ENCODE results near the gene ANKDD1A. TPM values are rescaled to one million over a fixed set of nuclear protein-coding genes. Genes with fewer than 3 reads are reported as not detected.

Gene ANKDD1A
- total RNA-seq, 1 donor from 2014 or later, result 4.6 TPM

DNA sequence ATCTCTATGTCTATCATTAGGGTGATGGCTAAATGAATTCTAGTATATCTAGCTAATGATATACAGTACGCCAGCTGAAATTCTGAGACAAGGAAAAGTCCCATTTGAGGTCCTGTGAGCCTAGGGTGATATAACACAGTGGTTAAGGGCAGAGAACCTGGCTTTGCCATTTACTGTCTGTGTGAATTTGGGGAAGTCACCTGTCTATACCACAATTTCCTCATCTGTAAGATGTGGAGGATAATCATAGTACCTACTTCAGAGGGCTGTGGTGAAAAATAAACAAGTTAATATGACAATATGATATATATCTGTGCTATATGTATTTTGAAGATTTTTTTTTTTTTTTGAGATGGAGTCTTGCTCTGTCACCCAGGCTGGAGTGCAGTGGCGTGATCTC is 9.8 kb upstream of the ANKDD1A start:
- no peaks in the 10 kb centered on the region for H3K36me3 Mint-ChIP-seq (ENCODE audit: unreplicated experiment)
- TF ChIP-seq, protein P1, sequence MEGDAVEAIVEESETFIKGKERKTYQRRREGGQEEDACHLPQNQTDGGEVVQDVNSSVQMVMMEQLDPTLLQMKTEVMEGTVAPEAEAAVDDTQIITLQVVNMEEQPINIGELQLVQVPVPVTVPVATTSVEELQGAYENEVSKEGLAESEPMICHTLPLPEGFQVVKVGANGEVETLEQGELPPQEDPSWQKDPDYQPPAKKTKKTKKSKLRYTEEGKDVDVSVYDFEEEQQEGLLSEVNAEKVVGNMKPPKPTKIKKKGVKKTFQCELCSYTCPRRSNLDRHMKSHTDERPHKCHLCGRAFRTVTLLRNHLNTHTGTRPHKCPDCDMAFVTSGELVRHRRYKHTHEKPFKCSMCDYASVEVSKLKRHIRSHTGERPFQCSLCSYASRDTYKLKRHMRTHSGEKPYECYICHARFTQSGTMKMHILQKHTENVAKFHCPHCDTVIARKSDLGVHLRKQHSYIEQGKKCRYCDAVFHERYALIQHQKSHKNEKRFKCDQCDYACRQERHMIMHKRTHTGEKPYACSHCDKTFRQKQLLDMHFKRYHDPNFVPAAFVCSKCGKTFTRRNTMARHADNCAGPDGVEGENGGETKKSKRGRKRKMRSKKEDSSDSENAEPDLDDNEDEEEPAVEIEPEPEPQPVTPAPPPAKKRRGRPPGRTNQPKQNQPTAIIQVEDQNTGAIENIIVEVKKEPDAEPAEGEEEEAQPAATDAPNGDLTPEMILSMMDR (IDR thresholded peaks at IDR 0.05), result no peak
- H3K4me1 Mint-ChIP-seq (ENCODE audit: unreplicated experiment), result peaks cover 39% of the 10 kb centered on the region
- DNase-seq (ENCODE audit: extremely low spot score, unreplicated experiment), result no peak
- H3K9me3 Mint-ChIP-seq (ENCODE audit: unreplicated experiment), result peaks cover 4% of the 10 kb centered on the region
- H3K27ac Mint-ChIP-seq (ENCODE audit: unreplicated experiment), result no peak overlapping the region
- no peaks in the 10 kb centered on the region for H3K27me3 Mint-ChIP-seq (ENCODE audit: unreplicated experiment)
- no peak overlapping the region for H3K4me3 Mint-ChIP-seq (ENCODE audit: unreplicated experiment)

DNA sequence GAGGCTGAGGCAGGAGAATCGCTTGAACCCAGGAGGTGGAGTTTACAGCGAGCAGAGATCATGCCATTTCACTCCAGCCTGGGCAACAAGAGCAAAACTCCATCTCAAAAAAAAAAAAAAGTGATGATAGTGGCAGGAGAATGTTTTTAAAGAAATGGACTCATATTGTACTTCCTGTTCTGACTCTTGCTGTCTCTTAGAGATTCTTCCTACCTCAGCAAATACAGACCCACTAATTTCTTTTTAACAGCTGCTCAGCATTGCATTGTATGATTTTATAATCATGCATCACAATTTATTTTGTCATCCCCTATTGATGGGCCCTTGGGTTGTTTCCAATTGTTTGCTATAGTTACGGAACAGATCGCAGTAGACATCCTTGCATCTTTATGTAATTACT is 8.8 kb upstream of the ANKDD1A start:
- Mint-ChIP-seq H3K4me3 (ENCODE audit: unreplicated experiment) (no peak overlapping the region), H3K9me3 (ENCODE audit: unreplicated experiment) (peaks cover 4% of the 10 kb centered on the region), H3K36me3 (ENCODE audit: unreplicated experiment) (no peaks in the 10 kb centered on the region), H3K27me3 (ENCODE audit: unreplicated experiment) (no peaks in the 10 kb centered on the region), H3K27ac (ENCODE audit: unreplicated experiment) (no peak overlapping the region), H3K4me1 (ENCODE audit: unreplicated experiment) (peaks cover 29% of the 10 kb centered on the region)
- TF ChIP-seq, protein P1 (IDR thresholded peaks at IDR 0.05), result no peak
- DNase-seq (ENCODE audit: extremely low spot score, unreplicated experiment), result no peak

DNA sequence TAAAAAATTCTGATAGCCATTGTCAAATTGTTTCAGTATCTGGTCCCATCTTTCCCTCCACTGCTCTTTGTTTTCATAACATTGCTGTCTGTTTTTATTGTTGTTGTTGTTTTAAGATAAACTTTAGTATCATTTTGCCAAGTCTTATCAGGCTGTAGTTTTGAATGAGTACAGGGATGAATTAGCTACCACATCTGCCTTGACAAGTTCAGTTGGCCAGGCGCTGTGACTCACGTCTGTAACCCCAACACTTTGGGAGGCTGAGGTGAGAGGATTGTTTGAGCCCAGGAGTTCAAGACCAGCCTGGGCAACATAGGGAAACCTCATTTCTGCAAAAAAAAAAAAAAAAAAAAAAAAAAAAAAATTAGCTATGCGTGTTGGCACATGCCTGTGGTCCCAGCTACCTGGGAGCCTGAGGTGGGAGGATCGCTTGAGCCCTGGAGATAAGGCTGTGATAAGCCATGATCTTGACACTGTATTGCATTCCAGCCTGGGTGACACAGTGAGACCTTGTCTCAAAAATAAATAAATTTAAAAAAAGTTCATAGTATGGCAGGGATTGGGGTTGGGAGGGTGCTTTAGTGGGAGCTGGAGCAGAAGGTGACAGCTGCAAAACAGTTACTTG is 8.3 kb upstream of the ANKDD1A start:
- Mint-ChIP-seq H3K27me3 (ENCODE audit: unreplicated experiment) (no peaks in the 10 kb centered on the region), H3K4me1 (ENCODE audit: unreplicated experiment) (peaks cover 24% of the 10 kb centered on the region), H3K4me3 (ENCODE audit: unreplicated experiment) (no peak overlapping the region), H3K27ac (ENCODE audit: unreplicated experiment) (no peak overlapping the region), H3K9me3 (ENCODE audit: unreplicated experiment) (peaks cover 4% of the 10 kb centered on the region), H3K36me3 (ENCODE audit: unreplicated experiment) (no peaks in the 10 kb centered on the region)
- TF ChIP-seq, protein P1 (IDR thresholded peaks at IDR 0.05), result no peak
- no peak for DNase-seq (ENCODE audit: extremely low spot score, unreplicated experiment)

DNA sequence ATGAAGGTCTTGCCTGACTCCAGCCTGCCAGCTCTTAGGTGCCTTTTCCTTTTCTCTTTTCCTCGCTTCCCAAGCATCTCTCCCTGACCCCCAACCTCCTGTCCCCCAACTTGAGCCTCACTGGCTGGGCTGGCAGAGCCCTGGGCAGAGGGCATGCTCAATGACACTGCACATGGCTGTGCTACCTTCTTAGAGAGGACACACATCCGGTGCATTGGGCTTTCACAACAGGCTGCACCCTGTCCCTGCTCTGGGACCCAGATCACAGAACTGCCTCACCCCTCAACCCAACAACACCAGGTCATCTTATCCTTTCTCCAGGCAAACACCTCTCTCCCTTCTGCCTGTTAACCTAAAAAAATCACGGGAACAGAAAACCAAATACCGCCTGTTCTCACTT is 7.5 kb upstream of the ANKDD1A start:
- Mint-ChIP-seq H3K4me3 (ENCODE audit: unreplicated experiment) (no peak overlapping the region), H3K4me1 (ENCODE audit: unreplicated experiment) (peaks cover 16% of the 10 kb centered on the region), H3K9me3 (ENCODE audit: unreplicated experiment) (peaks cover 4% of the 10 kb centered on the region), H3K27me3 (ENCODE audit: unreplicated experiment) (no peaks in the 10 kb centered on the region), H3K36me3 (ENCODE audit: unreplicated experiment) (no peaks in the 10 kb centered on the region), H3K27ac (ENCODE audit: unreplicated experiment) (no peak overlapping the region)
- TF ChIP-seq, protein P1 (IDR thresholded peaks at IDR 0.05), result no peak
- DNase-seq (ENCODE audit: extremely low spot score, unreplicated experiment), result no peak

DNA sequence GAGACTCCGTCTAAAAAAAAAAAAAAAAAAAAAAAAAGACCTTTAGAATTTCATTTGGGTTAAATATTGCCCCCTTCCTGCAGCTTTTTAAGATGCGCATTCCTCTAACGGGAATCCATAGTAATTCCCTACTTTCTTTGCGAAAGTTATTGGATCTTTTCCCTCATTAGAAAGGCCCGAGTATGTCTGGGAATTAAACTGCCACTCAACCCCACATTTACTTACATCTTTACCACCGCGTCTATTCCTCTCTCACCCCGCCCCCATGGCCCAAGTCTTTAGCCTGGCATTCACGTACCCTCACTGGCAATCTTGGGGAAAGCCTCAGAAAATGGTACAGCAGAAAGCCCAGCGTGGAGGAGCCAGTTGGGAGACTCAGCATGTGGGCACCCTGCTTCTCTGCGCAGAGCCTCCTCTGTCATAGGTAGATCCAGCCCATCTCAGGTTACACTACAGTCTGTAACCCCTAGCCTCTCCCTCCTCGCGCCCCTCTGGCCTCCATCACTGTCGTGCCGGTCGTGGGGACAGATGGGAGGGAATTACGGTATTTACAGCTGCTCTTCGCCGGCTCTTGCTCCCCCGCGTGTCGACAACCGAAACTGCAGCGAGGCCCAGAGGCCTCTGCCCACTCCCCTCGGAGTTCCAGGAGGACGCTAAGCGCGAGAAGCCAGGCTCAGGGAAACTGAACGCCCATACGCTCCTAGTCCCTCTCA is 6.4 kb upstream of the ANKDD1A start:
- TF ChIP-seq, protein P1 (IDR thresholded peaks at IDR 0.05), result peak; percentile 72
- no peak for DNase-seq (ENCODE audit: extremely low spot score, unreplicated experiment)

More for the DNA sequence above, 6.4 kb upstream of the ANKDD1A start:
- Mint-ChIP-seq H3K9me3 (ENCODE audit: unreplicated experiment) (peaks cover 4% of the 10 kb centered on the region), H3K4me3 (ENCODE audit: unreplicated experiment) (peak overlapping the region; percentile 19), H3K4me1 (ENCODE audit: unreplicated experiment) (peaks cover 15% of the 10 kb centered on the region), H3K36me3 (ENCODE audit: unreplicated experiment) (no peaks in the 10 kb centered on the region), H3K27ac (ENCODE audit: unreplicated experiment) (peak overlapping the region; percentile 52), H3K27me3 (ENCODE audit: unreplicated experiment) (no peaks in the 10 kb centered on the region)

Measured in osteocyte (in vitro differentiated cells).